D721Med (cell line): Measurements from ENCODE around the gene ZNF708.

Experiments used
- DNase-seq: peaks from one replicate; pipeline ENCODE4 v3.0.0; 2011; ENCODE audit warnings: low spot score; ENCODE audit not compliant: insufficient read length
- FAIRE-seq: peaks from 2 replicates; lab custom pipeline; 2011; peaks lifted over from hg19 to GRCh38; lab: Jason Lieb, UNC
- TF ChIP-seq, protein P1 (sequence below): IDR thresholded peaks from 2 replicates; pipeline ENCODE4 v1.5.1; 2012; ENCODE audit warnings: mild to moderate bottlenecking, control low read depth; ENCODE audit not compliant: insufficient read depth; ENCODE audit errors: missing control alignments

ZNF708 gene

DNA sequence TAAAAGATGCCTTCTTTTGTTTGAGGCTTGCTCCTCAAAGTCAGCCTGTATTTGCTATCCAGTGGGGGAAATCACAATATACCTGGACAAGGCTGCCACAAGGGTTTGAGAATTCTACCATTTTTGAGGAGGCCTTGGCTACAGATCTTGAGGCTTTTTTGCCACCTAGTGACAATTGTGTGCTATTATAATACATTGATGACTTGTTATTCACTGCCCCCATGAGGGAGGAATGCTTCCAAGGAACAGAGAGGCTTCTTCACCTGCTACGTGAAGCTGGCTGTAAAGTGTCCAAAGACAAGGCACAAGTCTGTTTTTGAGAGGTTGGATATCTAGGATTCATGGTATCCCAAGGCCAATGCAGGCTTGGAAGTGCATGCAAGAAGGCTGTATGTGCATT lies 72.5 kb downstream of the ZNF708 start:
- TF ChIP-seq, protein P1, sequence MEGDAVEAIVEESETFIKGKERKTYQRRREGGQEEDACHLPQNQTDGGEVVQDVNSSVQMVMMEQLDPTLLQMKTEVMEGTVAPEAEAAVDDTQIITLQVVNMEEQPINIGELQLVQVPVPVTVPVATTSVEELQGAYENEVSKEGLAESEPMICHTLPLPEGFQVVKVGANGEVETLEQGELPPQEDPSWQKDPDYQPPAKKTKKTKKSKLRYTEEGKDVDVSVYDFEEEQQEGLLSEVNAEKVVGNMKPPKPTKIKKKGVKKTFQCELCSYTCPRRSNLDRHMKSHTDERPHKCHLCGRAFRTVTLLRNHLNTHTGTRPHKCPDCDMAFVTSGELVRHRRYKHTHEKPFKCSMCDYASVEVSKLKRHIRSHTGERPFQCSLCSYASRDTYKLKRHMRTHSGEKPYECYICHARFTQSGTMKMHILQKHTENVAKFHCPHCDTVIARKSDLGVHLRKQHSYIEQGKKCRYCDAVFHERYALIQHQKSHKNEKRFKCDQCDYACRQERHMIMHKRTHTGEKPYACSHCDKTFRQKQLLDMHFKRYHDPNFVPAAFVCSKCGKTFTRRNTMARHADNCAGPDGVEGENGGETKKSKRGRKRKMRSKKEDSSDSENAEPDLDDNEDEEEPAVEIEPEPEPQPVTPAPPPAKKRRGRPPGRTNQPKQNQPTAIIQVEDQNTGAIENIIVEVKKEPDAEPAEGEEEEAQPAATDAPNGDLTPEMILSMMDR: peak; percentile 53
- FAIRE-seq: no peak
- no peak for DNase-seq
